IMR-90 (cell line): ENCODE data around the gene SMYD1. TPM values are rescaled to one million over a fixed set of nuclear protein-coding genes. Genes with fewer than 3 reads are reported as not detected.

Experiments
- ATAC-seq: fragments of 200-7000 bp; cut with Tn5 transposase; 2 replicates; pipeline ENCODE4 v1.9.1; 2020; ENCODE audit warnings: low read depth, mild to moderate bottlenecking, moderate library complexity
- BruUV-seq: library from RNA; stranded (reverse); fragments of 400-500 nt; replicated peaks from 2 replicates; lab custom pipeline; 2021; lab: Mats Ljungman, UMichigan
- CTCF ChIA-PET: fragments of 300-600 bp; formaldehyde crosslinking; extraction: SDS; loops from one replicate; lab custom pipeline; 2021; ENCODE audit warnings: antibody characterized with exemption; lab: Yijun Ruan, JAX
- POLR2A ChIA-PET: fragments of 300-600 bp; sonication (Branson Sonifier 250); formaldehyde crosslinking; loops from one replicate; lab custom pipeline; 2022; ENCODE audit warnings: antibody characterized with exemption; ENCODE audit not compliant: unreplicated experiment; lab: Charles Lee
- DNase-seq: peaks from one replicate; pipeline ENCODE4 v3.0.0; 2013
- H2AFZ ChIP-seq: replicated peaks from 2 replicates; pipeline ENCODE3; 2013; ENCODE audit warnings: low read length, mild to moderate bottlenecking; ENCODE audit not compliant: poor library complexity
- H2AK5ac ChIP-seq: 2 replicates; pipeline ENCODE4 v1.6.1; 2013; ENCODE audit warnings: low read depth, low read length, inconsistent platforms
- H2AK9ac ChIP-seq: replicated peaks from 2 replicates; pipeline ENCODE3; 2013; ENCODE audit warnings: mild to moderate bottlenecking, low read depth, low read length, moderate library complexity; ENCODE audit not compliant: poor library complexity
- H2BK120ac ChIP-seq: 2 replicates; pipeline ENCODE4 v1.6.1; 2013; ENCODE audit warnings: low read depth, low read length, inconsistent platforms
- H2BK15ac ChIP-seq: 3 replicates; pipeline ENCODE4 v1.6.1; 2013; ENCODE audit warnings: low read depth, low read length, inconsistent platforms
- H2BK20ac ChIP-seq: 2 replicates; pipeline ENCODE4 v1.6.1; 2013; ENCODE audit warnings: low read depth, mild to moderate bottlenecking, inconsistent platforms, low read length, moderate library complexity
- H2BK5ac ChIP-seq: 2 replicates; pipeline ENCODE4 v1.6.1; 2013; ENCODE audit warnings: mild to moderate bottlenecking, low read depth, low read length, inconsistent platforms; ENCODE audit not compliant: poor library complexity, severe bottlenecking
- H3K14ac ChIP-seq: replicated peaks from 2 replicates; pipeline ENCODE4 v1.6.1; 2013; ENCODE audit warnings: low read depth, low read length, inconsistent platforms
- H3K18ac ChIP-seq: 2 replicates; pipeline ENCODE4 v1.6.1; 2013; ENCODE audit warnings: low read depth, low read length, control low read depth
- H3K23ac ChIP-seq: 2 replicates; pipeline ENCODE4 v1.6.1; 2013; ENCODE audit warnings: low read depth, low read length, inconsistent platforms
- H3K27ac ChIP-seq: 2 replicates; pipeline ENCODE4 v1.5.1; 2013; ENCODE audit warnings: mild to moderate bottlenecking, control low read depth, low read length; ENCODE audit not compliant: insufficient read depth
- H3K27me3 ChIP-seq: 2 replicates; pipeline ENCODE4 v1.6.1; 2013; ENCODE audit warnings: low read length; ENCODE audit not compliant: control insufficient read depth, insufficient read depth
- H3K36me3 ChIP-seq: 2 replicates; pipeline ENCODE4 v1.6.1; 2013; ENCODE audit warnings: low read length, mixed read lengths; ENCODE audit not compliant: control insufficient read depth, insufficient read depth
- H3K4ac ChIP-seq: 2 replicates; pipeline ENCODE4 v1.6.1; 2013; ENCODE audit warnings: low read depth, low read length, inconsistent platforms
- H3K4me1 ChIP-seq: 2 replicates; pipeline ENCODE4 v1.6.1; 2013; ENCODE audit warnings: low read length, mixed read lengths; ENCODE audit not compliant: control insufficient read depth, insufficient read depth
- H3K4me2 ChIP-seq: 2 replicates; pipeline ENCODE4 v1.6.1; 2013; ENCODE audit warnings: low read depth, mild to moderate bottlenecking, control low read depth, low read length, moderate library complexity
- H3K4me3 ChIP-seq: 2 replicates; pipeline ENCODE4 v1.5.1; 2013; ENCODE audit warnings: low read depth, mild to moderate bottlenecking, control low read depth, low read length, moderate library complexity; ENCODE audit not compliant: insufficient read depth
- H3K56ac ChIP-seq: 2 replicates; pipeline ENCODE4 v1.6.1; 2013; ENCODE audit warnings: low read length, inconsistent platforms; ENCODE audit not compliant: insufficient read depth; ENCODE audit errors: extremely low read depth
- H3K79me1 ChIP-seq, 2 experiments: 2 replicates each; pipeline ENCODE4 v1.6.1; 2013; ENCODE audit warnings: low read length in 2 of 2, inconsistent platforms in 1 of 2, low read depth in 1 of 2
- H3K9ac ChIP-seq: 2 replicates; pipeline ENCODE4 v1.6.1; 2013; ENCODE audit warnings: low read depth, low read length, control low read depth
- H3K9me1 ChIP-seq: 2 replicates; pipeline ENCODE4 v1.6.1; 2013; ENCODE audit warnings: low read length, inconsistent platforms; ENCODE audit not compliant: insufficient read depth
- H3K9me3 ChIP-seq: 2 replicates; pipeline ENCODE4 v1.6.1; 2013; ENCODE audit warnings: low read length; ENCODE audit not compliant: control insufficient read depth, insufficient read depth
- H4K20me1 ChIP-seq: 2 replicates; pipeline ENCODE4 v1.6.1; 2013; ENCODE audit warnings: low read length, inconsistent platforms; ENCODE audit not compliant: insufficient read depth
- H4K5ac ChIP-seq: 2 replicates; pipeline ENCODE4 v1.6.1; 2013; ENCODE audit warnings: mild to moderate bottlenecking, low read depth, low read length, control low read depth
- H4K8ac ChIP-seq, 2 experiments: 2 replicates each; pipeline ENCODE4 v1.6.1; 2013; ENCODE audit warnings: low read depth in 2 of 2, low read length in 2 of 2, control low read depth in 1 of 2, inconsistent platforms in 1 of 2
- H4K91ac ChIP-seq: 2 replicates; pipeline ENCODE4 v1.6.1; 2013; ENCODE audit warnings: low read depth, low read length, inconsistent platforms; ENCODE audit not compliant: insufficient read depth
- BHLHE40 ChIP-seq: fragments of 150-350 bp; IDR thresholded peaks from 2 replicates; pipeline ENCODE4 v1.6.1; 2016; ENCODE audit warnings: mild to moderate bottlenecking, low read depth, low read length
- CHD1 ChIP-seq: IDR thresholded peaks from 2 replicates; pipeline ENCODE4 v1.6.1; 2012; ENCODE audit warnings: low read depth, low read length, improper control_type of control experiment
- MAFK ChIP-seq: IDR thresholded peaks from 2 replicates; pipeline ENCODE4 v1.6.1; 2012; ENCODE audit warnings: low read depth, low read length, improper control_type of control experiment
- POLR2A ChIP-seq: IDR thresholded peaks from 2 replicates; pipeline ENCODE4 v1.6.1; 2012; ENCODE audit warnings: mild to moderate bottlenecking, low read depth, low read length
- RAD21 ChIP-seq: IDR thresholded peaks from 2 replicates; pipeline ENCODE4 v1.6.1; 2012; ENCODE audit warnings: low read length, improper control_type of control experiment
- RFX5 ChIP-seq: IDR thresholded peaks from 2 replicates; pipeline ENCODE4 v1.8.0; 2012; ENCODE audit warnings: low read depth, mild to moderate bottlenecking, low read length, moderate library complexity
- SMC3 ChIP-seq: fragments of 150-350 bp; IDR thresholded peaks from 2 replicates; pipeline ENCODE4 v1.6.1; 2016; ENCODE audit warnings: low read depth, mild to moderate bottlenecking, antibody characterized with exemption, low read length, moderate library complexity
- WGBS, 2 experiments: methylation state at CpG; one replicate each; pipeline versions ENCODE4 v1.1.5 to v1.1.7; 2013; ENCODE audit warnings: missing lambda C conversion rate in 2 of 2; ENCODE audit not compliant: insufficient read length in 1 of 2; ENCODE audit errors: extremely low coverage in 2 of 2; 5-methylcytosine and 5-hydroxymethylcytosine counted together
- dilution Hi-C: fragments of 300-500 bp; cut with HindIII; formaldehyde crosslinking; loops from one replicate; pipeline ENCODE4 v1.14.3; 2018; ENCODE audit warnings: low sequenced_read_pairs; ENCODE audit not compliant: unreplicated experiment
- in situ Hi-C: fragments of 300-500 bp; cut with MboI; formaldehyde crosslinking; loops from 3 replicates; pipeline ENCODE4 v1.14.3; 2019; ENCODE audit warnings: low sequenced_read_pairs, inconsistent platforms, mixed read lengths
- intact Hi-C: fragments of 100-400 bp; cut with micrococcal nuclease; formaldehyde crosslinking; loops from 2 replicates; pipeline ENCODE4 v1.10.0; 2022
- polyA plus RNA-seq, 3 experiments: library from polyadenylated mRNA; depleted of rRNA; stranded (reverse); fragments of >200 nt; gene quantifications; 2 replicates each; pipeline ENCODE4 v1.2.3, GENCODE V29; 2012; ENCODE audit warnings: low replicate concordance in 1 of 3
- total RNA-seq: library from RNA; depleted of rRNA; stranded (reverse); fragments of >200 nt; gene quantifications from 2 replicates; pipeline ENCODE4 v1.2.3, GENCODE V29; 2012

SMYD1 gene
- total and polyA plus RNA-seq, 2 of the 4 experiments (the other 2 are of a cell fraction) = not detected

DNA sequence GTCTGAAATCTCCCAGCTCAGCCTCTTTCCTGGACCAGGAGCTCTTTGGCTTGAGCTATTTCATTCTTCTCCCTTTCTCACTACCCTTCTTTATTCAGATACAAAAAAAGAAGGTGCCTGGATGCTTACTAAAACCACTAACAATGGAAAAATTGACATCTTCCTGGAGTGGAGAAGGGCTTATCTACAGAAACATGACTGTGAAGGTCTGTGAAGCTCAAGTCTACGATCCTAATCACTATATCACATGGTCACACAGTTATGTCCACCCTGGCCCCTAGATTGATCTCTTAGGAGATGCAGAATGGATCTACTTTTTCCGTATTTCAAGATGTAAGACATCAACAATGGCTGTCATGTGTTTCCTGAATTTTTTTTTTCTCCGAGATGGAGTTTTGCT, 6.3 kb upstream of the SMYD1 start:
- H3K79me1 ChIP-seq = peaks cover 0 to 2% of the 10 kb centered on the region in 2 experiments; a peak in 2 of 4 replicates
- H3K4me1 ChIP-seq = peaks cover under 1% of the 10 kb centered on the region; the same call in 1 of the 2 replicates
- no peak overlapping the region for H2BK5ac ChIP-seq
- no peak overlapping the region for H4K91ac ChIP-seq
- H3K36me3 ChIP-seq = no peaks in the 10 kb centered on the region
- H3K4me2 ChIP-seq = no peak overlapping the region
- H2BK20ac ChIP-seq = no peak overlapping the region
- H3K9me1 ChIP-seq = peaks cover 1% of the 10 kb centered on the region
- no peaks in the 10 kb centered on the region for H4K20me1 ChIP-seq
- dilution Hi-C loops (no loop called here), in situ Hi-C loops (loop anchor here (5.0 to 25.0 kb wide), 2 partner anchors 96 to 601 kb away; no protein-coding TSS in a partner anchor), intact Hi-C loops (loop anchor here (5.0 kb wide), 1 partner anchor 49 kb away; no protein-coding TSS in a partner anchor)
- H3K56ac ChIP-seq = no peak overlapping the region
- H3K18ac ChIP-seq = no peak overlapping the region
- no peak overlapping the region for H3K4me3 ChIP-seq
- TF ChIP-seq BHLHE40 (no peak), SMC3 (no peak), MAFK (no peak), CHD1 (no peak), POLR2A (no peak), RFX5 (no peak), RAD21 (no peak)
- no peak overlapping the region for H3K23ac ChIP-seq
- H4K5ac ChIP-seq = no peak overlapping the region
- POLR2A ChIA-PET = no interaction called here
- H4K8ac ChIP-seq = no peak overlapping the region
- H2BK15ac ChIP-seq = no peak overlapping the region
- no peak overlapping the region for H3K27ac ChIP-seq
- no CpG with 5 or more reads among the region's 3 CpGs for WGBS, 2 experiments
- H3K9ac ChIP-seq = no peak overlapping the region
- no TSS peak for BruUV-seq
- H3K4ac ChIP-seq = no peak overlapping the region
- H2AK5ac ChIP-seq = no peak overlapping the region
- DNase-seq (no peak), ATAC-seq (no peak)
- CTCF ChIA-PET = interaction anchor here (0.6 to 2.1 kb wide), 6 partner anchors 17 to 875 kb away, joined by 3 to 38 read pairs (median 3); no protein-coding TSS in a partner anchor
- H2BK120ac ChIP-seq = no peak overlapping the region
- H3K14ac ChIP-seq = no peak overlapping the region
- no peaks in the 10 kb centered on the region for H3K9me3 ChIP-seq
- no peak overlapping the region for H2AK9ac ChIP-seq
- peaks cover 13% of the 10 kb centered on the region for H3K27me3 ChIP-seq
- no peak overlapping the region for H2AFZ ChIP-seq
